Neural cell (in vitro differentiated cells): ENCODE data around the gene CCDC71.

Experiments
- RAD21 ChIP-seq: fragments of 450-650 bp; conservative IDR thresholded peaks from 2 replicates; pipeline ENCODE4 v1.6.1; 2014; ENCODE audit warnings: antibody characterized with exemption, mild to moderate bottlenecking, moderate library complexity
- TF ChIP-seq, protein P1 (sequence below): IDR thresholded peaks from 2 replicates; pipeline ENCODE4 v1.6.1; 2012; ENCODE audit warnings: borderline replicate concordance

DNA sequence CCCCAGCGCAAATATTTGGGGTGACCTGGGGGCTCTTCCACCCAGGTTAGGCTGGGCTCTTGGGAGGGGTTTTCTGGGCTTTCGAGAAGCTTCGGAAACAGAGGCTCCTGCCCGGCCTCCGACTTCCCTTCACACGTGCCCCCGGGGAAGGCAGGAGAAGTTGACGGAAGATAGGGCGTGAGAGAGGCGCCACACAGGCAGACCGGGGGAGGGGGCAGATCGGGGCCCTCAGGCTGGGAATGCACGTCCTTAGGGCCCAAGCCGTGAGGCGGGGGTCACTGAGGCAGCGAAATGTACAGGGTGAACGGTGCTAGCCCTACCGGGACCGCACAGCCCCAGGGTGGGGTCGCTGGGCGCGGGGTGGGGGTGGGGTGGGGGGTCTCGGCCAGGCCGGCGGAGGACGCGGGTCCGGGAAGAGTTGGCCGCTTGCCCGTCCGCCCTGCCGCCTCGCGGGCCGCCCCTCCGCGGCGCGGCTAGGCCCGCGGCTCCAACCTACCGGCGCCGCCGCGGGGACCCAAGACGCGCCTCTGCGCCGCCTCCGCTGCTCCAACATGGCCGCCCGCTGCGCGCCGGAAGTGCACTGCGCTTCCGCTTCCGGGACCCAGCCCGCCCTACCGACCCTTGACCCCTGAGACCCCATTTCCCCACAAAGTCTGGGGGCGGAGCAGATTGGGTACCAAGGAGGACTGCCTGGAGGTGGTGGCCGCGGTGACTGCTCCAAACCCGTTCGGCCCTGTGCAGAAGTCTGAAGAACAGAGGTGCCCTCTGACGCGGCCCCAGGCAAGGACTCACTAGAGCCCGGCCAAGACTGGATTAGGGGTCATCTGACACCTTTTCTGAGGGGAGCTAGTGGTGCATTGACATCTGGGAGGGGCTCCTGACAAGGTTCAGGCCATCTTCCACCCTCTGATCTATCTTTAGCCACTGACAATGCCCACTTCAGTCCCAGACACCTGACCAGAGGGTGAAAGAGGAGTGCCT is at the start of gene CCDC71:
- no peak for TF ChIP-seq RAD21
- TF ChIP-seq, protein P1, sequence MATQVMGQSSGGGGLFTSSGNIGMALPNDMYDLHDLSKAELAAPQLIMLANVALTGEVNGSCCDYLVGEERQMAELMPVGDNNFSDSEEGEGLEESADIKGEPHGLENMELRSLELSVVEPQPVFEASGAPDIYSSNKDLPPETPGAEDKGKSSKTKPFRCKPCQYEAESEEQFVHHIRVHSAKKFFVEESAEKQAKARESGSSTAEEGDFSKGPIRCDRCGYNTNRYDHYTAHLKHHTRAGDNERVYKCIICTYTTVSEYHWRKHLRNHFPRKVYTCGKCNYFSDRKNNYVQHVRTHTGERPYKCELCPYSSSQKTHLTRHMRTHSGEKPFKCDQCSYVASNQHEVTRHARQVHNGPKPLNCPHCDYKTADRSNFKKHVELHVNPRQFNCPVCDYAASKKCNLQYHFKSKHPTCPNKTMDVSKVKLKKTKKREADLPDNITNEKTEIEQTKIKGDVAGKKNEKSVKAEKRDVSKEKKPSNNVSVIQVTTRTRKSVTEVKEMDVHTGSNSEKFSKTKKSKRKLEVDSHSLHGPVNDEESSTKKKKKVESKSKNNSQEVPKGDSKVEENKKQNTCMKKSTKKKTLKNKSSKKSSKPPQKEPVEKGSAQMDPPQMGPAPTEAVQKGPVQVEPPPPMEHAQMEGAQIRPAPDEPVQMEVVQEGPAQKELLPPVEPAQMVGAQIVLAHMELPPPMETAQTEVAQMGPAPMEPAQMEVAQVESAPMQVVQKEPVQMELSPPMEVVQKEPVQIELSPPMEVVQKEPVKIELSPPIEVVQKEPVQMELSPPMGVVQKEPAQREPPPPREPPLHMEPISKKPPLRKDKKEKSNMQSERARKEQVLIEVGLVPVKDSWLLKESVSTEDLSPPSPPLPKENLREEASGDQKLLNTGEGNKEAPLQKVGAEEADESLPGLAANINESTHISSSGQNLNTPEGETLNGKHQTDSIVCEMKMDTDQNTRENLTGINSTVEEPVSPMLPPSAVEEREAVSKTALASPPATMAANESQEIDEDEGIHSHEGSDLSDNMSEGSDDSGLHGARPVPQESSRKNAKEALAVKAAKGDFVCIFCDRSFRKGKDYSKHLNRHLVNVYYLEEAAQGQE, result no peak
